Posterior vena cava (tissue), 2 donors: Measurements from ENCODE around the gene HEYL. TPM values are rescaled to one million over a fixed set of nuclear protein-coding genes. Genes with fewer than 3 reads are reported as not detected.

Experiments used
- DNase-seq: peaks from one replicate; pipeline ENCODE4 v3.0.0-alpha.2; 2020; ENCODE audit warnings: low spot score
- intact Hi-C, 2 donors: fragments of 100-400 bp; cut with DNase I; formaldehyde crosslinking; loops; one replicate each; pipeline versions ENCODE4 v1.14.1 to v1.14.2; 2022 to 2023
- total RNA-seq, 2 donors: library from RNA; stranded (reverse); fragmentation: NEBNext Ultra II Directional; extraction: Animal tissue kit (Norgen Biotek cat#: 25700); gene quantifications; one replicate each; pipeline ENCODE4 v1.2.1, GENCODE V29; 2021
- donor health status: DM: yes; HTN: yes; CAD: no.
- donor health status: DM: yes; HTN: yes; CAD: no.

HEYL gene
- total RNA-seq, 2 donors from 2014 or later = 25.2 to 47.1 TPM

- intact Hi-C loops = no loop called here
- peak; percentile 89 for DNase-seq
Measured at GRCh38 chr1:39646232-39647081, 7.0 kb upstream of the HEYL start.

- no peak for DNase-seq
- intact Hi-C loops = no loop called here
Measured at GRCh38 chr1:39645411-39646043, 6.1 kb upstream of the HEYL start.

- intact Hi-C loops = no loop called here
- no peak for DNase-seq
Measured at GRCh38 chr1:39643705-39644104, 4.3 kb upstream of the HEYL start.

- intact Hi-C loops = no loop called here
Measured at GRCh38 chr1:39642796-39643195, 3.4 kb upstream of the HEYL start.

GRCh38 chr1:39640861-39641260, 1.4 kb upstream of the HEYL start:
- intact Hi-C loops = no loop called here
- no peak for DNase-seq

More at GRCh38 chr1:39642796-39643195, 3.4 kb upstream of the HEYL start:
- DNase-seq = no peak

- intact Hi-C loops = no loop called here
- DNase-seq = no peak
Measured at GRCh38 chr1:39638965-39639304, 508 bp downstream of the HEYL start.

- no peak for DNase-seq
- intact Hi-C loops = no loop called here
Measured at GRCh38 chr1:39637361-39637760, 2.1 kb downstream of the HEYL start.

- intact Hi-C loops = no loop called here
Measured at GRCh38 chr1:39635871-39636210, 3.6 kb downstream of the HEYL start.

GRCh38 chr1:39635205-39635870, 4.1 kb downstream of the HEYL start:
- intact Hi-C loops = no loop called here
- DNase-seq = no peak

More at GRCh38 chr1:39635871-39636210, 3.6 kb downstream of the HEYL start:
- DNase-seq = no peak

- intact Hi-C loops = no loop called here
- DNase-seq = no peak
Measured at GRCh38 chr1:39633422-39633821, 6.0 kb downstream of the HEYL start.

- peak; percentile 89 for DNase-seq
Measured at GRCh38 chr1:39632682-39633417, 6.6 kb downstream of the HEYL start.

GRCh38 chr1:39632323-39632681, 7.1 kb downstream of the HEYL start:
- DNase-seq = no peak
- intact Hi-C loops = no loop called here

More at GRCh38 chr1:39632682-39633417, 6.6 kb downstream of the HEYL start:
- intact Hi-C loops = no loop called here

GRCh38 chr1:39631361-39632322, 7.8 kb downstream of the HEYL start:
- intact Hi-C loops = no loop called here
- DNase-seq = no peak

GRCh38 chr1:39628807-39629350, 10.6 kb downstream of the HEYL start:
- intact Hi-C loops = no loop called here
- no peak for DNase-seq

GRCh38 chr1:39626646-39627045, 12.8 kb downstream of the HEYL start:
- intact Hi-C loops = no loop called here
- DNase-seq = no peak

GRCh38 chr1:39625462-39626273, 13.8 kb downstream of the HEYL start:
- intact Hi-C loops = no loop called here
- peak; percentile 97 for DNase-seq

GRCh38 chr1:39625009-39625408, 14.4 kb downstream of the HEYL start:
- DNase-seq = no peak
- intact Hi-C loops = no loop called here

GRCh38 chr1:39623053-39623452, 16.4 kb downstream of the HEYL start:
- intact Hi-C loops = no loop called here
- no peak for DNase-seq
